SK-N-SH treated with all-trans-retinoic acid at 6 μM for 48 hours (cell line): ENCODE data around the gene MSANTD3.

Source experiments
- ESRRG ChIP-seq: fragments of 250-450 bp; sonication (Bioruptor Pico); IDR thresholded peaks from 2 replicates; pipeline ENCODE4 v1.6.1; 2021; ENCODE audit warnings: mild to moderate bottlenecking
- ISL1 ChIP-seq: fragments of 250-450 bp; sonication (Bioruptor Pico); IDR thresholded peaks from 2 replicates; pipeline ENCODE4 v2.1.2; 2022; ENCODE audit warnings: mild to moderate bottlenecking, moderate library complexity
- OSR1 ChIP-seq: fragments of 250-450 bp; sonication (Bioruptor Pico); IDR thresholded peaks from 2 replicates; pipeline ENCODE4 v1.8.0; 2022; ENCODE audit warnings: moderate library complexity, mild to moderate bottlenecking, inconsistent platforms
- TOX ChIP-seq: fragments of 250-450 bp; sonication (Bioruptor Pico); IDR thresholded peaks from 2 replicates; pipeline ENCODE4 v1.8.0; 2021; ENCODE audit warnings: mild to moderate bottlenecking, moderate library complexity, borderline replicate concordance
- ZNF70 ChIP-seq: fragments of 450-650 bp; formaldehyde crosslinking; IDR thresholded peaks from 2 replicates; pipeline ENCODE4 v1.5.0; 2020; ENCODE audit warnings: mild to moderate bottlenecking, moderate library complexity
- TF ChIP-seq, protein P1 (sequence below): fragments of 250-450 bp; sonication (Bioruptor Pico); IDR thresholded peaks from 2 replicates; pipeline ENCODE4 v1.5.0; 2020; ENCODE audit warnings: mild to moderate bottlenecking, moderate library complexity
- TF ChIP-seq, protein P2 (sequence below): fragments of 250-450 bp; sonication (Bioruptor Pico); IDR thresholded peaks from 2 replicates; pipeline ENCODE4 v1.5.1; 2020; ENCODE audit warnings: low read depth, mild to moderate bottlenecking, moderate library complexity

DNA sequence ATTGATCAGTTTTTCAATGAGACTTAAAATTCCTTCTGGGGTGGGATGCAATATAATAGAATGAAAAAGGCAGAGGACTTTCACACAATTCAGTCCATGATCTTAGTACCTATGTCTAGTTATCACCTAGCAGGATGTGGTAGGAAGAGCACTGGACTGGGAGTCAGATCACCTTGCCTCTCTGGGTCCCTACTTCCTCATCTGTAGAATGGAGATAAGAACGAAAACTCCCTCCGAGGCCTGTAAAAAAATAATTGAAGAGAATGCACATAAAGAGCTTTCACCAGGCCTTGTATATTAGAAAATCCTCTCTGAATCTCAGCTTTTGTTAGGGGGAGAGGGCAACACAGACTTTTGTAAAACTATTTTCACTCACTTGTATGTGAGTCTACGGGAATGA, 45.3 kb downstream of the MSANTD3 start:
- TF ChIP-seq ESRRG: no peak
- TF ChIP-seq, protein P1, sequence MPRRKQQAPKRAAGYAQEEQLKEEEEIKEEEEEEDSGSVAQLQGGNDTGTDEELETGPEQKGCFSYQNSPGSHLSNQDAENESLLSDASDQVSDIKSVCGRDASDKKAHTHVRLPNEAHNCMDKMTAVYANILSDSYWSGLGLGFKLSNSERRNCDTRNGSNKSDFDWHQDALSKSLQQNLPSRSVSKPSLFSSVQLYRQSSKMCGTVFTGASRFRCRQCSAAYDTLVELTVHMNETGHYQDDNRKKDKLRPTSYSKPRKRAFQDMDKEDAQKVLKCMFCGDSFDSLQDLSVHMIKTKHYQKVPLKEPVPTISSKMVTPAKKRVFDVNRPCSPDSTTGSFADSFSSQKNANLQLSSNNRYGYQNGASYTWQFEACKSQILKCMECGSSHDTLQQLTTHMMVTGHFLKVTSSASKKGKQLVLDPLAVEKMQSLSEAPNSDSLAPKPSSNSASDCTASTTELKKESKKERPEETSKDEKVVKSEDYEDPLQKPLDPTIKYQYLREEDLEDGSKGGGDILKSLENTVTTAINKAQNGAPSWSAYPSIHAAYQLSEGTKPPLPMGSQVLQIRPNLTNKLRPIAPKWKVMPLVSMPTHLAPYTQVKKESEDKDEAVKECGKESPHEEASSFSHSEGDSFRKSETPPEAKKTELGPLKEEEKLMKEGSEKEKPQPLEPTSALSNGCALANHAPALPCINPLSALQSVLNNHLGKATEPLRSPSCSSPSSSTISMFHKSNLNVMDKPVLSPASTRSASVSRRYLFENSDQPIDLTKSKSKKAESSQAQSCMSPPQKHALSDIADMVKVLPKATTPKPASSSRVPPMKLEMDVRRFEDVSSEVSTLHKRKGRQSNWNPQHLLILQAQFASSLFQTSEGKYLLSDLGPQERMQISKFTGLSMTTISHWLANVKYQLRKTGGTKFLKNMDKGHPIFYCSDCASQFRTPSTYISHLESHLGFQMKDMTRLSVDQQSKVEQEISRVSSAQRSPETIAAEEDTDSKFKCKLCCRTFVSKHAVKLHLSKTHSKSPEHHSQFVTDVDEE (CRISPR knock-in tag): no peak
- no peak for TF ChIP-seq OSR1 (CRISPR knock-in tag)
- TF ChIP-seq ISL1 (CRISPR knock-in tag): no peak
- no peak for TF ChIP-seq TOX (CRISPR knock-in tag)
- TF ChIP-seq ZNF70 (CRISPR knock-in tag): no peak
- TF ChIP-seq, protein P2, sequence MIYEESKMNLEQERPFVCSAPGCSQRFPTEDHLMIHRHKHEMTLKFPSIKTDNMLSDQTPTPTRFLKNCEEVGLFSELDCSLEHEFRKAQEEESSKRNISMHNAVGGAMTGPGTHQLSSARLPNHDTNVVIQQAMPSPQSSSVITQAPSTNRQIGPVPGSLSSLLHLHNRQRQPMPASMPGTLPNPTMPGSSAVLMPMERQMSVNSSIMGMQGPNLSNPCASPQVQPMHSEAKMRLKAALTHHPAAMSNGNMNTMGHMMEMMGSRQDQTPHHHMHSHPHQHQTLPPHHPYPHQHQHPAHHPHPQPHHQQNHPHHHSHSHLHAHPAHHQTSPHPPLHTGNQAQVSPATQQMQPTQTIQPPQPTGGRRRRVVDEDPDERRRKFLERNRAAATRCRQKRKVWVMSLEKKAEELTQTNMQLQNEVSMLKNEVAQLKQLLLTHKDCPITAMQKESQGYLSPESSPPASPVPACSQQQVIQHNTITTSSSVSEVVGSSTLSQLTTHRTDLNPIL (CRISPR knock-in tag): no peak
